Activated T-helper 2 cell treated with anti-CD3 and anti-CD28 coated beads, Interferon-gamma antibody, Interleukin-2, Interleukin-4, amounts not matched to agents 10 μg/mL and 5 μg/mL and 100 μg/mL, durations not matched to agents 14 hours and 24 hours and 36 hours (primary cell): ENCODE results near the gene HSPA12B. TPM values are rescaled to one million over a fixed set of nuclear protein-coding genes. Genes with fewer than 3 reads are reported as not detected.

Source experiments
- DNase-seq: peaks from one replicate; pipeline ENCODE4 v3.0.0; 2021; ENCODE audit warnings: low spot score
- H3K27ac Mint-ChIP-seq: one replicate; pipeline ENCODE4 v1.8.0; 2021; ENCODE audit warnings: mixed read lengths
- H3K27me3 Mint-ChIP-seq: one replicate; pipeline ENCODE4 v1.8.0; 2021; ENCODE audit warnings: low read depth, mixed read lengths
- H3K36me3 Mint-ChIP-seq: one replicate; pipeline ENCODE4 v1.8.0; 2021; ENCODE audit warnings: low read depth, mixed read lengths
- H3K4me1 Mint-ChIP-seq: one replicate; pipeline ENCODE4 v1.8.0; 2021; ENCODE audit warnings: low read depth, mixed read lengths
- H3K4me3 Mint-ChIP-seq: one replicate; pipeline ENCODE4 v1.8.0; 2021; ENCODE audit warnings: low read depth, mild to moderate bottlenecking, moderate library complexity, mixed read lengths
- H3K9me3 Mint-ChIP-seq: one replicate; pipeline ENCODE4 v1.8.0; 2021; ENCODE audit warnings: mixed read lengths
- intact Hi-C: fragments of 100-400 bp; cut with micrococcal nuclease; formaldehyde crosslinking; loops from one replicate; pipeline ENCODE4 v1.15.1; 2023
- total RNA-seq: library from RNA; stranded (reverse); gene quantifications from 2 replicates; pipeline ENCODE4 v1.2.3, GENCODE V29; 2022

Gene HSPA12B
- total RNA-seq, 1 donor from 2014 or later, result 0.05 TPM

- no peaks in the 10 kb centered on the region for H3K4me1 Mint-ChIP-seq
- H3K4me3 Mint-ChIP-seq, result no peak overlapping the region
- no peaks in the 10 kb centered on the region for H3K9me3 Mint-ChIP-seq
- H3K36me3 Mint-ChIP-seq, result peaks cover 8% of the 10 kb centered on the region
- H3K27ac Mint-ChIP-seq, result no peak overlapping the region
- H3K27me3 Mint-ChIP-seq, result no peaks in the 10 kb centered on the region
- intact Hi-C loops, result no loop called here
- DNase-seq, result no peak
Observed at GRCh38 chr20:3759884-3760283, 27.4 kb downstream of the HSPA12B start.

- Mint-ChIP-seq H3K4me1 (no peaks in the 10 kb centered on the region), H3K9me3 (no peaks in the 10 kb centered on the region), H3K27ac (no peak overlapping the region), H3K36me3 (peaks cover 9% of the 10 kb centered on the region), H3K4me3 (no peak overlapping the region), H3K27me3 (no peaks in the 10 kb centered on the region)
- intact Hi-C loops, result no loop called here
- no peak for DNase-seq
Observed at GRCh38 chr20:3760655-3761348, 28.3 kb downstream of the HSPA12B start.

GRCh38 chr20:3763671-3764601, 31.5 kb downstream of the HSPA12B start:
- no peaks in the 10 kb centered on the region for H3K9me3 Mint-ChIP-seq
- H3K27ac Mint-ChIP-seq, result no peak overlapping the region
- no peaks in the 10 kb centered on the region for H3K27me3 Mint-ChIP-seq
- intact Hi-C loops, result no loop called here
- H3K4me1 Mint-ChIP-seq, result peaks cover 18% of the 10 kb centered on the region
- DNase-seq, result no peak
- H3K36me3 Mint-ChIP-seq, result peaks cover 3% of the 10 kb centered on the region
- no peak overlapping the region for H3K4me3 Mint-ChIP-seq

DNA sequence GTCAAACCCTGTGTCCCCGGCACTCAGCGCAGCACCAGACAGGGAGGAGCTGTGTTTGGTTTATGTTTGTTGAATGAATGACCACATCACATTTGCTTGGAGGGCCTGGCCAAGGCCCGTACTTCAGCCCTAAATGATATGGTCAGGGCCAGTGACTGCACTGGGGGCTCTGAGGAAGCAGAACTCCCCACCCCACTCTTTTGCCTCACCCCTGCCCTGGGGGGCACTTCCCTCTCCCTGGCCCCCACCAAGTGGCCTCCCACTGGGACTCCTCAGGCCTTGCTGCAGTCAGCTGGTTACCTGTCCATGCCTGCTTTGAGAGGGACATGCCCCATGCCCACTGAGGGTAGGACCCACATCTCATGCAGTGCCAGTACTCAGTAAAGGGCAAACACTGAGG, 32.2 kb downstream of the HSPA12B start:
- no peaks in the 10 kb centered on the region for H3K9me3 Mint-ChIP-seq
- H3K36me3 Mint-ChIP-seq, result peaks cover 3% of the 10 kb centered on the region
- H3K4me1 Mint-ChIP-seq, result peaks cover 21% of the 10 kb centered on the region
- intact Hi-C loops, result loop anchor here (5.0 kb wide), 1 partner anchor 357 kb away; the partner anchor contains the start of gene DNAAF9
- no peak for DNase-seq
- H3K4me3 Mint-ChIP-seq, result no peak overlapping the region
- H3K27me3 Mint-ChIP-seq, result no peaks in the 10 kb centered on the region
- H3K27ac Mint-ChIP-seq, result no peak overlapping the region

DNA sequence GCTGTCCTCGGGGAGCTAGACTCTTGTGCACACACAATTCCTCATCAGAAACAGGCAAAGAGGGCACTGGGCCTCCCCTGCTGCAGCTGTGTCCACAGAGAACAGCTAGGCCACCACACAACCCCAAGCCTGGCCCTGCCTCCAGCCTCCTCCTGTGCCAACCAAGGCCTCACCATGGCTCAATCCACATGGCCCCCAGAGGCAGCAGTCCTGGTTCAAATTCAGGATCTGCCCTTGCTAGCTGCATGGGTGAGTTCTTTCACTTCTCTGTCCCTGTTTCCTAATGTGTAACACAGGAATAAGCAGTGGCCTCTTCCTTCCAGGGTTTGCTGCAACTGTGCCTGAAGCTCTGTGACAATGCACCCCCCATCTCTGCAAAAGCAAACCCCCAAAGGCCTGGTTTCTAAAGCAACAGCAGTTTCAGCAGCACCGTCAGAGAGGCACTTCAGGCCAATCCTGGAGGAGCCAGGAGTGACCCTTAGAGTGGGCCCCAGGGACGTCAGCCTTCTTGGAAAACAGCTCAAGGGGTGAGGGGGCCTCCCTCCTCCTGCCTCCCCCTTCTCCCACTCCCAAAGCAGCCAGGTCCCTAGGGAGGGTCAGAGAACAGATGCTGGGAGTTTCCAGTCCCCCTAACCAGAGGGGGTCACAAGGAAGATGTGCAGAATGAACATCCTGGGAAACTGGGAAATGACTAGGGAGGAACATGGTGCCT, 32.8 kb downstream of the HSPA12B start:
- peaks cover 21% of the 10 kb centered on the region for H3K4me1 Mint-ChIP-seq
- intact Hi-C loops, result loop anchor here (5.0 kb wide), 1 partner anchor 358 kb away; the partner anchor contains the start of gene DNAAF9
- no peak for DNase-seq
- H3K4me3 Mint-ChIP-seq, result no peak overlapping the region
- H3K9me3 Mint-ChIP-seq, result no peaks in the 10 kb centered on the region
- H3K27me3 Mint-ChIP-seq, result no peaks in the 10 kb centered on the region
- no peak overlapping the region for H3K27ac Mint-ChIP-seq
- peaks cover 3% of the 10 kb centered on the region for H3K36me3 Mint-ChIP-seq

DNA sequence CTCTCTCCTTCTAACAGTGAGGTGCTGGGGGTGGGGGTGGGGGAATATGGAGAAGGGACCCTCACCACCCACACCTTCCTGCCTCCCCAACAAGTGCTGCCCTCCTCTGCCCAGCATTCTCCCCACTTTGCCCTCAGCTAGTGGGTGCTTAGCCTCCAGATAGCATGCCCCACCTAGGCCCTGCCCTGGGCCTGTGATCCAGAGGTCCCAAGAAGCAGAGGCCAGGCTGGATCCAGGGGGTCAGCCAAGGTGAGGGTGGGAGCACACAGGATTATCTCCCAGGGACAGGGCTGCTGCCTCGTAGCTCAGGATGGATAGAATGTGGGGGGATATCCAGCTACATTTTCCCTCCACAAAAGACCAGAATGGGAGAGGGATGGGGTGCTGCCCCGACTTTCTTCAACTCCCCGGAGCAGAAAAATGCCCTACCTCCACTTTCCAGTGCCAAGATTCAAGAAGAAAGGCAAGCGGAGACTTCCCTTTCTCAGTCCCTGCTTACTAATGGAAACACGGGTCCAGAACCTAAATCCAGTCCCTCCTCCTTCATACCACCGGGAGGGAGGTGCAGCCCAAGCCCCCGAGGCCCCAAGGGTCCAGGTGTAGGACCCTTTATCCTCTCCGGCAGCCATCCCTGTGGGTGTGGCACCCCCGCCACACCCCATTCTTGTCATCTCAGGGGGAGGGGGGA, 34.1 kb downstream of the HSPA12B start:
- peak overlapping the region; percentile 86 for H3K4me3 Mint-ChIP-seq
- H3K9me3 Mint-ChIP-seq, result no peaks in the 10 kb centered on the region
- H3K27me3 Mint-ChIP-seq, result no peaks in the 10 kb centered on the region
- peaks cover 21% of the 10 kb centered on the region for H3K4me1 Mint-ChIP-seq
- H3K27ac Mint-ChIP-seq, result no peak overlapping the region
- intact Hi-C loops, result loop anchor here (2.0 to 5.0 kb wide), 2 partner anchors 14 to 359 kb away; partner anchors contain the start of gene DNAAF9
- no peak for DNase-seq
- peaks cover 3% of the 10 kb centered on the region for H3K36me3 Mint-ChIP-seq

DNA sequence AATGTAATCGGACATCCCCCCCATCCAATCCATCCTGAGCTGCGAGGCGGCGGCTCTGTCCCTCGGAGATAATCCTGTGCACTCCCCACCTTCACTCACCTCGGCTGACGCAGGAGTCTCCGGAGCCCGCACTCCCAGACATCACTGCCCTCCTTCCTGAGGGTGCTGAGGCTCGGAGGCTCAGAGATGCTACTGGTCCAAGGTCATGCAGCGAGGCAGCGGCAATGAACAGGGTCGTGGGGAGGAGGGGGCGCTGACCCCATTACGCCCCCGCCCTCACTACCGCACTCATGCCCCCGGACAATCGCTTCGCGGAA, 34.6 kb downstream of the HSPA12B start:
- H3K4me1 Mint-ChIP-seq, result peaks cover 21% of the 10 kb centered on the region
- no peak for DNase-seq
- H3K27ac Mint-ChIP-seq, result no peak overlapping the region
- intact Hi-C loops, result loop anchor here (2.0 to 5.0 kb wide), 2 partner anchors 14 to 360 kb away; partner anchors contain the start of gene DNAAF9
- H3K36me3 Mint-ChIP-seq, result peaks cover 3% of the 10 kb centered on the region
- no peaks in the 10 kb centered on the region for H3K27me3 Mint-ChIP-seq
- peak overlapping the region; percentile 86 for H3K4me3 Mint-ChIP-seq
- H3K9me3 Mint-ChIP-seq, result no peaks in the 10 kb centered on the region

DNA sequence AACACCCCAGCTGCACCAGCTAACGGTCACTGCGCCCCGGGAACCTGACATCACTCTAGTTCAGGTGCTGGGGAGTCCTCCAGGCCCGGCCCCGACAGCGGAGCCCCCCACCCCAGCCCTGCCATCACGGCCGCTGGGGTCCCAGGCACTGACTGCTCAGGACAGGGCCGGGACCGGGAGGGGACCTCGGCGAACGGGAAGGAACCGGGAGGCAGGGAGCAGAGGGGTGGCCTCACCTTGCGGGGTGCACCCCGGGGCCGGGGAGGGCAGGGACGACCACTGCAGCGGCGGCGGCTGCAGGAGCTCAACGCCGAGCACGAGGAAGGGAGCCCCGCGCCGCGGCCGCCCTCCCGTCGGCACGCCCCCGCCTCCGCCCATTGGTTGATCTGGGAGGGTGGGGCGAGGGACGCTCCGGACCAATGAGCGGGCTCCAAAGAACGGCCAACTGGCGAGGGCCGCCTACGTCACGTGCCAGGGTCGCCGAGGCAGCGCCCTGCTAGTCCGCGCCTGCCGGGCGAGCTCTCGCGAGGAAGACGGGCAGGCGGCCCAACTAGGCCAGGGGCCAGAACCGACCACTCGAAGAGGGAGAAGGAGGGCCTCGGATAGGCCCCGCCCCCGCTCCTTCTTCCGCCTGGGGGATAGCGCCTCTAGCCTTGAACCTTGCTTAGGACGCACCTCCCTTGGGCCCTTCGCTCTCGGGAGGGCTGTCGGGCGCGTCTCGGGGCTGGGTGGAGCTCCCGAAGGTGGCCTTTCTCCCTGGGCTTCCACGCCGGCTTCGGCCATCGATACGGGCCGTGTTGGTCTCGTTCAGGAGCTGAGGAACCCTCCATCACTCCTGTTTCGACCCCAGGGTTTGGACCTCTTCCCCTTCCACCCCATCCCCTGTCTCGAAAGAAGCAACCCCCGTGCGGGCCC, 35.2 kb downstream of the HSPA12B start, which contains the start of gene ADISSP:
ADISSP (minus strand) TSS at position 327 of the 915 bp plus-strand sequence. CDS start 7,653 bp downstream, outside the sequence.
- Mint-ChIP-seq H3K4me1 (peaks cover 21% of the 10 kb centered on the region), H3K27ac (peak within 1 kb of the TSS; percentile 94), H3K9me3 (no peaks in the 10 kb centered on the region), H3K4me3 (peak within 1 kb of the TSS; percentile 86), H3K27me3 (peaks cover 3% of the 10 kb centered on the region), H3K36me3 (peaks cover 3% of the 10 kb centered on the region)
- intact Hi-C loops, result loop anchor here (1.0 to 5.0 kb wide), 4 partner anchors 10 to 360 kb away; partner anchors contain the start of genes AP5S1 and DNAAF9
- DNase-seq, result peak; percentile 97

DNA sequence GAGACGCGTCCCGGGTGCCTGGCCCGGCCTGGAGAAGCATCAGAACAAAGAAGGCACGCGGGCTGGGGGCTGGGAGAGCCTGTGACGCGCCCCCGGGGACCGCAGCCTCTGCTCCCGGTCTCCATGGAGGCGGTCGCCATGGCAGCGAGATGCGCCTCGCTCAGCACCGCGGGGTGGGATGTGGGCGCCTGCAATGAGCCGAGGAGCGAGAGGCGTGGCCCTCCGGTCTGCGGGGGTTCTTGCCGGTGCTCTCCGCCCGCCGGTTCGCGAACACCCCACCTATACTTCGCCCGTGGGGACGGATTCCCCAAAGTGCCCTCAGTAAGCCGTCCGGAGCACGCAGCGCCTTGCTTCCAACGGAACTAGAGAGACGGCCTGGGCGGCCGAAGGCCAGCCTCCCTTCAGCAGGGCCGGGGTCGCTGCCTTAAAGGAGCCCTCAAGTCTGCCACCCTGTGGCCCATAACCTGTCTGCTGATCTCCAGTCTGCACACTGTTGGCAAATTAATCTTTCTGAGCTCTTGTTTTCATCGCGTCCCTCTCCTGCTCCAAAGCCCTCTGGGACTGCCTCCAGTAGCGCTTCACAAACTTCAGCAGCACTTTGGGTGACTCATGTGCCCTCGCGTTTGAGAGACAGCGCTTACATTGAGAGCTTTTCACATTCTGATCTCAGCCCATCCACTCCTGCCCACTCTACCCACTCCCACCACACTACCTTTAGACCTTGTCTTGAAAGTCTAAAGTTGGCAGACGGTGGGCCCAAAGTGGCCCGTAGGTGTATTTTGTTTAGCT, 36.1 kb downstream of the HSPA12B start:
- Mint-ChIP-seq H3K4me3 (peak overlapping the region; percentile 84), H3K27ac (peak overlapping the region; percentile 94), H3K9me3 (no peaks in the 10 kb centered on the region), H3K27me3 (peaks cover 3% of the 10 kb centered on the region), H3K4me1 (peaks cover 21% of the 10 kb centered on the region), H3K36me3 (peaks cover 3% of the 10 kb centered on the region)
- DNase-seq, result peak; percentile 80
- intact Hi-C loops, result loop anchor here (1.0 to 5.0 kb wide), 3 partner anchors 9 to 361 kb away; partner anchors contain the start of genes AP5S1 and DNAAF9

GRCh38 chr20:3771552-3772058, 39.1 kb downstream of the HSPA12B start:
- DNase-seq, result no peak
- H3K4me1 Mint-ChIP-seq, result peaks cover 14% of the 10 kb centered on the region
- H3K27ac Mint-ChIP-seq, result no peak overlapping the region
- H3K9me3 Mint-ChIP-seq, result no peaks in the 10 kb centered on the region
- no peak overlapping the region for H3K4me3 Mint-ChIP-seq
- intact Hi-C loops, result no loop called here
- H3K27me3 Mint-ChIP-seq, result peaks cover 5% of the 10 kb centered on the region
- no peaks in the 10 kb centered on the region for H3K36me3 Mint-ChIP-seq
